Small intestine (tissue), 7 donors: ENCODE data around the gene MAPKAPK2. TPM values are rescaled to one million over a fixed set of nuclear protein-coding genes. Genes with fewer than 3 reads are reported as not detected.
"Not testable (repeated sequence)": the region's sequence is repeated elsewhere in the genome, so short reads cannot be mapped to it uniquely, and the experiment has no call there.

Source experiments
- DNase-seq, 2 donors: peaks; one replicate each; pipeline versions ENCODE4 v3.0.0 to v3.0.0-alpha.2; 2013
- FAIRE-seq: peaks from 2 replicates; lab custom pipeline; 2012; peaks lifted over from hg19 to GRCh38; lab: Jason Lieb, UNC
- H3K27ac ChIP-seq, 3 donors: one replicate each; pipeline ENCODE4 v1.5.1; 2013; ENCODE audit warnings: low read length in 2 of 3, mild to moderate bottlenecking in 2 of 3, control low read depth in 1 of 3, inconsistent platforms in 1 of 3, low read depth in 1 of 3, moderate library complexity in 1 of 3
- H3K27me3 ChIP-seq, 3 donors: one replicate each; pipeline ENCODE4 v1.6.1; 2013; ENCODE audit warnings: low read length in 3 of 3, inconsistent platforms in 1 of 3; ENCODE audit not compliant: control insufficient read depth in 3 of 3, insufficient read depth in 3 of 3
- H3K36me3 ChIP-seq, 3 donors: one replicate each; pipeline ENCODE4 v1.6.1; 2013; ENCODE audit warnings: low read length in 3 of 3, inconsistent platforms in 1 of 3, low read depth in 1 of 3, mild to moderate bottlenecking in 1 of 3, moderate library complexity in 1 of 3; ENCODE audit not compliant: control insufficient read depth in 3 of 3, insufficient read depth in 2 of 3
- H3K4me1 ChIP-seq, 3 donors: one replicate each; pipeline ENCODE4 v1.6.1; 2013; ENCODE audit warnings: low read length in 2 of 3, inconsistent platforms in 1 of 3, low read depth in 1 of 3, mild to moderate bottlenecking in 1 of 3, moderate library complexity in 1 of 3; ENCODE audit not compliant: control insufficient read depth in 3 of 3, insufficient read depth in 2 of 3
- H3K4me3 ChIP-seq, 3 donors: one replicate each; pipeline ENCODE4 v1.5.1; 2013; ENCODE audit warnings: low read length in 3 of 3, control low read depth in 1 of 3, inconsistent platforms in 1 of 3, low read depth in 1 of 3, mild to moderate bottlenecking in 1 of 3, moderate library complexity in 1 of 3
- H3K9me3 ChIP-seq, 2 donors: one replicate each; pipeline ENCODE4 v1.6.1; 2013; ENCODE audit warnings: low read depth in 1 of 2, low read length in 1 of 2; ENCODE audit not compliant: control insufficient read depth in 2 of 2, insufficient read depth in 1 of 2
- WGBS, 3 donors: extraction: QIAGEN DNeasy Blood & Tissue Kit; methylation state at CpG; one replicate each; pipeline ENCODE4 v1.1.7; 2013; 5-methylcytosine and 5-hydroxymethylcytosine counted together
- polyA plus RNA-seq, 4 donors: library from polyadenylated mRNA; stranded (reverse) in 3 of 4; unstranded in 1 of 4; fragments of 200-250 nt in 3 of 4; fragments of 120-200 nt in 1 of 4; gene quantifications; one replicate each; pipeline versions ENCODE4 v1.2.1 to v1.2.3, GENCODE V29; 2013
- donor health status: healthy with polysubstance abuse.
- donor health status: control.
- donor health status: control.
- donor health status: Bipolar disorder and iron deficiency.
- donor health status: healthy.

The MAPKAPK2 gene
- polyA plus RNA-seq, 4 donors = 56.4 to 93.5 (median 71.3) TPM

- no peaks in the 10 kb centered on the region for H3K4me1 ChIP-seq
- WGBS, 3 donors = 27 to 48% (median 29%) methylated on average over 13 of the region's 13 CpGs
- H3K36me3 ChIP-seq = no peaks in the 10 kb centered on the region
- DNase-seq = peak in 1 of 2 donors; percentile 45
- H3K27ac ChIP-seq = peak overlapping the region in 1 of 3 donors; percentile 50
- FAIRE-seq = no peak
- no peak overlapping the region for H3K4me3 ChIP-seq
- no peaks in the 10 kb centered on the region for H3K9me3 ChIP-seq
- H3K27me3 ChIP-seq = no peaks in the 10 kb centered on the region
Observed at GRCh38 chr1:206757524-206758266, 73.0 kb downstream of the MAPKAPK2 start.

GRCh38 chr1:206760590-206760989 lies 75.9 kb downstream of the MAPKAPK2 start:
- Histone ChIP-seq H3K9me3 (peaks cover 0 to 3% of the 10 kb centered on the region in 2 donors), H3K27me3 (no peaks in the 10 kb centered on the region), H3K4me3 (no peak overlapping the region), H3K36me3 (no peaks in the 10 kb centered on the region), H3K4me1 (no peaks in the 10 kb centered on the region), H3K27ac (no peak overlapping the region)
- DNase-seq (no peak), FAIRE-seq (no peak)
- 18 to 61% (median 30%) methylated on average over 1 of the region's 1 CpG for WGBS, 3 donors

DNA sequence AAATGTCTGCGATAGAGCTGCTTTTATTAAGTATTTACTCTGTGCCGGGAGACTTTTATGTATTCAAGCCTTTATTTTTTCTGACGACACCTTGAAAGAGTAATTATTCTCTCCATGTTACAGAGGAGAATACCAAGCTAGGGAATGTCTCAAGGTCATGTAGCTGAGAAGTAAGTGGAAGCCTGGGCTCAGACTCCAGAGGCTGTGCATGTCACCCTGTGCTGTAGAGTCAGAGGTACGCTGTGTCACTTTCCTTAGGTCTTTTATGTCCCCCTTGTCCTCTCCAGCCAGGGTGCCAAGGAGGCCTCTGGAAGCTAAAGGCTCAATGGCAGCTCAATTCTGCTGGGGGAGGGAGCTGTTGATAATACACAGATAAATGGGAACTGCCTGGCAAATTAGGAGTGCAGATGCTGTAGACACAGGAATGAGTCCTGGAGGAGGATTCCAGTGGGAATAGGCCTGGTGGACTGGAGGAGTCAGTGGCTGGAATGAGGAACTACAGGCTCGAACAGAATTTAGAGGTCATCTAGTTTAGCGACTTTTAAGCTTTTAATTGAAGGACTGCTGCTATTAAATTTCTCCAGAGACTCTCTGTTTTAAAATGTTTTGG lies 76.6 kb downstream of the MAPKAPK2 start:
- no peak for DNase-seq
- 84 to 92% (median 85%) methylated on average over 6 of the region's 6 CpGs for WGBS, 3 donors
- FAIRE-seq = no peak
- no peak overlapping the region for H3K4me3 ChIP-seq
- no peak overlapping the region for H3K27ac ChIP-seq
- H3K9me3 ChIP-seq = peaks cover 0 to 3% of the 10 kb centered on the region in 2 donors
- no peaks in the 10 kb centered on the region for H3K36me3 ChIP-seq
- no peaks in the 10 kb centered on the region for H3K4me1 ChIP-seq
- peaks cover 0 to under 1% (median 0%) of the 10 kb centered on the region in 3 donors for H3K27me3 ChIP-seq

DNA sequence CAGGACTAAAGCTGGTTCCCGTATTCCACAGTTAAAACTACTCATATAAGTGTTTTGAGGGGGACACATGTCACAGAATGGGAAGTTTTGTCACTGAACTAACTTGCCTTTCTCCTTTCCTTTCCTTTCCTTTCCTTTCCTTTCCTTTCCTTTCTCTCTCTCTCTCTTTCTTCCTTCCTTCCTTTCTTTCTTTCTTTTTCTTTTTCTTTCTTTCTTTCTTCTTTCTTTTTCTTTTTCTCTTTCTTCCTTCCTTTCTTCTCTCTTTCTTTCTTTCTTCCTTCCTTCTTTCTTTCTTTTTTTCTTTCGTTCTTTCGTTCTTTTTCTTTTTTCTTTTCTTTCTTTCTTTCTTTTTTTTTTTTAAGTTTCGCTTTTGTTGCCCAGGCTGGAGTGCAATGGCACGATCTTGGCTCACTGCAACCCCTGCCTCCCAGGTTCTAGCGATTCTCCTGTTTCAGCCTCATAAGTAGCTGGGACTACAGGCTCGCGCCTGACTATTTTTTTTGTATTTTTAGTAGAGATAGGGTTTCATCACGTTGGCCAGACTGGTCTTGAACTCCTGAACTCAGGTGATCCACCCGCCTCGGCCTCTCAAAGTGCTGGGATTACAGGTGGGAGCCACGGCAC lies 78.1 kb downstream of the MAPKAPK2 start:
- not testable (repeated sequence) for H3K4me3 ChIP-seq, H3K27me3 ChIP-seq, FAIRE-seq, H3K36me3 ChIP-seq, H3K27ac ChIP-seq, DNase-seq, H3K4me1 ChIP-seq, H3K9me3 ChIP-seq
- WGBS, 3 donors = 84 to 90% (median 86%) methylated on average over 12 of the region's 12 CpGs

- not testable (repeated sequence) for H3K36me3 ChIP-seq, H3K4me3 ChIP-seq, H3K4me1 ChIP-seq, DNase-seq, FAIRE-seq, H3K27me3 ChIP-seq, H3K27ac ChIP-seq, H3K9me3 ChIP-seq
- WGBS, 3 donors = 70 to 100% (median 76%) methylated on average over 1 of the region's 1 CpG
Observed at GRCh38 chr1:206765771-206766170, 81.1 kb downstream of the MAPKAPK2 start.

DNA sequence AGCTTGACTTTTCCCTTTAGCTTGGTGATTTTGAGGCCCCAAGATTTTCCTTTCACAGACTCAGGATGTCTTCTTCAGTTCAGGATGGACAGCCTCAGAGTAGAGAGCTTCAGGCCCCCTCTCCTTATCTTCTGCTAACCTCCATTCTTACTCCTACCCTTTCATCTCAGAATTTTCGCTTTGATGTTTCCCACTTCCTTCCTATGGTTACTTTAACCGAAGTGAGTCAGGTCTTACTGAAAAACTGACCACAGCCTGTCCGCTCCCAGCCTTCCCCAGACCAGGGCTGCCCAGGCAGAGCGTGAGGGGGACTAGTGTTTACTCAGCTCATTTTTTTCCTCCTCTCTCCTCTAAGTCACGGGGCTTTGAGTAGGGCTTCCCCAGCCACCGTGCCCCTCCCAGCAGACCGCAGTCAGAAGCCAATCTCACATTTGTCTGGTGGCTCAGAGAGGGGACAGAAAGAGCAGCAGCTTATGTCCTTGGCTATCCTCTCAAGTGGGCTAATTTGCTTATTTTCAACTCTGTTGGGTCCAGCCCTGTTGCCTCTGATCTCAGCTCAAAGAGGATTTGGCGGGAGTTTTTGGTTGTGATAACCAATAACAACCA lies 81.6 kb downstream of the MAPKAPK2 start:
- no peak overlapping the region for H3K4me3 ChIP-seq
- peaks cover 0 to 2% (median 0%) of the 10 kb centered on the region in 3 donors for H3K36me3 ChIP-seq
- H3K27me3 ChIP-seq = peaks cover 0 to 3% (median 0%) of the 10 kb centered on the region in 3 donors
- H3K9me3 ChIP-seq = peaks cover 0 to 3% of the 10 kb centered on the region in 2 donors
- no peaks in the 10 kb centered on the region for H3K4me1 ChIP-seq
- 42 to 72% (median 50%) methylated on average over 8 of the region's 8 CpGs for WGBS, 3 donors
- H3K27ac ChIP-seq = no peak overlapping the region
- no peak for FAIRE-seq
- peak; percentile 13 to 42 for DNase-seq

- H3K27ac ChIP-seq = peak overlapping the region in 1 of 3 donors; percentile 56
- H3K4me1 ChIP-seq = no peaks in the 10 kb centered on the region
- FAIRE-seq (no peak), DNase-seq (no peak)
- peaks cover 0 to 2% of the 10 kb centered on the region in 2 donors for H3K9me3 ChIP-seq
- H3K27me3 ChIP-seq = peaks cover 0 to 3% (median 0%) of the 10 kb centered on the region in 3 donors
- no peak overlapping the region for H3K4me3 ChIP-seq
- peaks cover 0 to 2% (median 0%) of the 10 kb centered on the region in 3 donors for H3K36me3 ChIP-seq
- WGBS, 3 donors = 66 to 76% (median 73%) methylated on average over 14 of the region's 14 CpGs
Observed at GRCh38 chr1:206768472-206769303, 84.0 kb downstream of the MAPKAPK2 start.
